HepG2 (cell line): ENCODE data around the gene DDAH2. TPM values are rescaled to one million over a fixed set of nuclear protein-coding genes. Genes with fewer than 3 reads are reported as not detected.

ENCODE experiments used
- EP300 ChIP-seq, 3 experiments: sonication (generic) in 1 of 3; formaldehyde crosslinking in 1 of 3; IDR thresholded peaks; 2 replicates each; pipeline versions ENCODE4 v1.5.1 to v1.6.1; 2011 to 2020; ENCODE audit warnings: low read depth in 2 of 3, low read length in 2 of 3, borderline replicate concordance in 1 of 3, improper control_type of control experiment in 1 of 3, mild to moderate bottlenecking in 1 of 3, missing genetic modification reagents in 1 of 3, moderate library complexity in 1 of 3
- ESRRA ChIP-seq: sonication (generic); formaldehyde crosslinking; IDR thresholded peaks from 2 replicates; pipeline ENCODE4 v1.5.1; 2020; ENCODE audit warnings: mild to moderate bottlenecking, low read depth, missing genetic modification reagents
- EZH2 ChIP-seq: conservative IDR thresholded peaks from 2 replicates; pipeline ENCODE4 v1.6.1; 2012; ENCODE audit warnings: mild to moderate bottlenecking, low read depth, low read length, moderate library complexity
- FOXP4 ChIP-seq: sonication (generic); formaldehyde crosslinking; IDR thresholded peaks from 2 replicates; pipeline ENCODE4 v1.4.0; 2020; ENCODE audit warnings: missing genetic modification reagents
- GATAD1 ChIP-seq: IDR thresholded peaks from 2 replicates; pipeline ENCODE4 v1.6.1; 2016; ENCODE audit warnings: missing genetic modification reagents, missing compliant biosample characterization
- HMGXB3 ChIP-seq: sonication (generic); formaldehyde crosslinking; IDR thresholded peaks from 2 replicates; pipeline ENCODE4 v1.4.0; 2020; ENCODE audit warnings: missing genetic modification reagents, borderline replicate concordance
- SAFB2 ChIP-seq: sonication (generic); formaldehyde crosslinking; IDR thresholded peaks from 2 replicates; pipeline ENCODE4 v1.5.1; 2020; ENCODE audit warnings: missing genetic modification reagents, low read depth, mild to moderate bottlenecking, borderline replicate concordance
- SALL1 ChIP-seq: sonication (generic); formaldehyde crosslinking; IDR thresholded peaks from 2 replicates; pipeline ENCODE4 v1.8.0; 2022; ENCODE audit warnings: mild to moderate bottlenecking, missing genetic modification reagents
- STAG1 ChIP-seq: sonication (generic); formaldehyde crosslinking; IDR thresholded peaks from 2 replicates; pipeline ENCODE4 v1.4.0; 2020; ENCODE audit warnings: missing genetic modification reagents
- TCF7 ChIP-seq: sonication (generic); IDR thresholded peaks from 2 replicates; pipeline ENCODE4 v1.6.1; 2016; ENCODE audit warnings: antibody characterized with exemption, low read depth
- U2AF2 ChIP-seq: fragments of 200-400 bp; formaldehyde crosslinking; IDR thresholded peaks from 2 replicates; pipeline ENCODE4 v1.6.1; 2017; ENCODE audit warnings: low read depth, mild to moderate bottlenecking, low read length
- ZBTB7A ChIP-seq: sonication (generic); formaldehyde crosslinking; IDR thresholded peaks from 2 replicates; pipeline ENCODE4 v1.8.0; 2022; ENCODE audit warnings: mild to moderate bottlenecking, missing genetic modification reagents
- ZNF143 ChIP-seq: sonication (generic); formaldehyde crosslinking; IDR thresholded peaks from 2 replicates; pipeline ENCODE4 v1.4.0; 2020; ENCODE audit warnings: missing genetic modification reagents
- ZNF331 ChIP-seq: sonication (generic); formaldehyde crosslinking; IDR thresholded peaks from 2 replicates; pipeline ENCODE4 v1.4.0; 2020; ENCODE audit warnings: missing genetic modification reagents
- ZNF597 ChIP-seq: sonication (generic); formaldehyde crosslinking; IDR thresholded peaks from 2 replicates; pipeline ENCODE4 v1.5.0; 2020; ENCODE audit warnings: missing genetic modification reagents
- ZNF609 ChIP-seq: sonication (generic); formaldehyde crosslinking; IDR thresholded peaks from 2 replicates; pipeline ENCODE4 v1.4.0; 2020; ENCODE audit warnings: mild to moderate bottlenecking, missing genetic modification reagents, borderline replicate concordance
- polyA plus RNA-seq, 8 experiments: library from polyadenylated mRNA; depleted of rRNA in 3 of 8; stranded (reverse) in 7 of 8; unstranded in 1 of 8; fragments of >200 nt; fragmentation: Illumina TruSeq in 4 of 8; extraction: Trizol in 4 of 8; gene quantifications; 2 replicates each; pipeline versions ENCODE4 v1.2.1 to v1.2.3, GENCODE V29; 2011 to 2016; ENCODE audit warnings: low read depth in 4 of 8, missing spikeins in 1 of 8, mixed read lengths in 1 of 8; ENCODE audit not compliant: insufficient read depth in 1 of 8
- total RNA-seq, 5 experiments: library from RNA; depleted of rRNA; stranded (reverse); fragments of >200 nt; fragmentation: Illumina TruSeq; extraction: Trizol; gene quantifications; 2 replicates each; pipeline ENCODE4 v1.2.3, GENCODE V29; 2016; ENCODE audit warnings: low read depth in 1 of 5

Gene DDAH2
- total and polyA plus RNA-seq, 2 of the 13 experiments (the other 11 are each of a cell fraction or from before 2014, with no cell fraction given), result 16.4 to 21.1 TPM

- 0 out of 2 replicates have a peak, but pooled peaks have one; percentile 36 for TF ChIP-seq HMGXB3 (CRISPR knock-in tag)
- peak; percentile 77 for TF ChIP-seq STAG1 (CRISPR knock-in tag)
- peak; percentile 50; the same call in 1 of the 2 replicates for TF ChIP-seq ZBTB7A (CRISPR knock-in tag)
- no peak for TF ChIP-seq ESRRA
- TF ChIP-seq SALL1 (CRISPR knock-in tag), result peak; percentile 69
- TF ChIP-seq U2AF2, result no peak
- TF ChIP-seq ZNF609 (CRISPR knock-in tag), result no peak
- TF ChIP-seq ZNF597, result no peak
- no peak for TF ChIP-seq ZNF143 (CRISPR knock-in tag)
- TF ChIP-seq EP300 (IDR thresholded peaks at IDR 0.05; ENCODE audit: low read depth in 2 of 2, low read length in 2 of 2), result no peak
- 0 out of 2 replicates have a peak, but pooled peaks have one; percentile 25 for TF ChIP-seq EP300 (CRISPR knock-in tag; IDR thresholded peaks at IDR 0.05; ENCODE audit: borderline replicate concordance)
- TF ChIP-seq TCF7, result no peak
- TF ChIP-seq ZNF331, result peak; percentile 69; the same call in 1 of the 2 replicates
- TF ChIP-seq FOXP4 (CRISPR knock-in tag), result no peak
- no peak for TF ChIP-seq SAFB2
- TF ChIP-seq GATAD1 (CRISPR knock-in tag), result peak; percentile 41; the same call in 1 of the 2 replicates
- 0 out of 2 replicates have a peak, but pooled peaks have one; percentile 45 for TF ChIP-seq EZH2
Observed at GRCh38 chr6:31717499-31718222, 11.4 kb downstream of the DDAH2 start (continued).
